GM12878 (cell line): Measurements from ENCODE around the gene ACADL. TPM values are rescaled to one million over a fixed set of nuclear protein-coding genes. Genes with fewer than 3 reads are reported as not detected.

Experiments used
- ATAC-seq: fragments of 200-7000 bp; cut with Tn5 transposase; 3 replicates; pipeline ENCODE4 v1.9.1; 2020; ENCODE audit warnings: mild to moderate bottlenecking, moderate library complexity
- BruUV-seq: library from RNA; stranded (reverse); fragments of 400-500 nt; replicated peaks from 2 replicates; lab custom pipeline; 2021; lab: Mats Ljungman, UMichigan
- CTCF ChIA-PET: fragments of 300-600 bp; sonication (Branson Sonifier 250); formaldehyde crosslinking; extraction: SDS; loops from one replicate; lab custom pipeline; 2021; ENCODE audit warnings: inconsistent platforms; lab: Yijun Ruan, JAX
- POLR2A ChIA-PET: fragments of 350-600 bp; formaldehyde crosslinking; extraction: SDS; loops from one replicate; lab custom pipeline; 2021; ENCODE audit warnings: inconsistent platforms; lab: Charles Lee
- RAD21 ChIA-PET: fragments of 300-600 bp; sonication (Branson Sonifier 250); formaldehyde crosslinking; loops from one replicate; lab custom pipeline; 2023; ENCODE audit warnings: antibody characterized with exemption; ENCODE audit not compliant: unreplicated experiment; lab: Charles Lee
- SMC1A ChIA-PET: fragments of 300-600 bp; sonication (Branson Sonifier 250); formaldehyde crosslinking; loops from one replicate; lab custom pipeline; 2023; ENCODE audit not compliant: unreplicated experiment, uncharacterized antibody; lab: Charles Lee
- DNase-seq: peaks from one replicate; pipeline ENCODE4 v3.0.0-alpha.2; 2011; ENCODE audit warnings: low read depth, low spot score
- FAIRE-seq: peaks from 3 replicates; lab custom pipeline; 2011; peaks lifted over from hg19 to GRCh38; lab: Jason Lieb, UNC
- H2AFZ ChIP-seq: 2 replicates; pipeline ENCODE4 v1.6.0; 2011; ENCODE audit warnings: low read depth, low read length, control low read depth; ENCODE audit not compliant: control insufficient read depth
- H3K27ac ChIP-seq: 2 replicates; pipeline ENCODE4 v1.5.1; 2011; ENCODE audit warnings: control low read depth; ENCODE audit not compliant: control insufficient read depth, insufficient read depth
- H3K27me3 ChIP-seq, 2 experiments: replicated peaks in 1 of 2; 2 replicates each; pipeline versions ENCODE4 v1.6.0 to v1.6.1; 2011; ENCODE audit warnings: low read length in 1 of 2; ENCODE audit not compliant: control insufficient read depth in 2 of 2, insufficient read depth in 2 of 2
- H3K36me3 ChIP-seq, 2 experiments: 2 replicates each; pipeline ENCODE4 v1.5.1; 2011; ENCODE audit warnings: low read length in 1 of 2; ENCODE audit not compliant: control insufficient read depth in 2 of 2, insufficient read depth in 2 of 2
- H3K4me1 ChIP-seq: 2 replicates; pipeline ENCODE4 v1.6.1; 2011; ENCODE audit warnings: mild to moderate bottlenecking, low read length, moderate library complexity, mixed read lengths; ENCODE audit not compliant: control insufficient read depth, insufficient read depth
- H3K4me2 ChIP-seq: 2 replicates; pipeline ENCODE4 v1.6.0; 2011; ENCODE audit warnings: control low read depth; ENCODE audit not compliant: control insufficient read depth, insufficient read depth
- H3K4me3 ChIP-seq: fragments of 200-600 bp; sonication (generic); 2 replicates; pipeline ENCODE4 v1.5.1; 2016
- H3K79me2 ChIP-seq: 2 replicates; pipeline ENCODE4 v1.6.0; 2011; ENCODE audit warnings: low read length; ENCODE audit not compliant: control insufficient read depth, insufficient read depth
- H3K9ac ChIP-seq: 2 replicates; pipeline ENCODE4 v1.8.0; 2011; ENCODE audit warnings: low read length, control low read depth, mixed read lengths; ENCODE audit not compliant: control insufficient read depth, insufficient read depth
- H3K9me3 ChIP-seq: replicated peaks from 3 replicates; pipeline ENCODE4 v1.5.1; 2011; ENCODE audit warnings: mild to moderate bottlenecking, low read length; ENCODE audit not compliant: control insufficient read depth, insufficient read depth
- H4K20me1 ChIP-seq: 2 replicates; pipeline ENCODE4 v1.6.0; 2011; ENCODE audit not compliant: control insufficient read depth, insufficient read depth
- CEBPB ChIP-seq, 2 experiments: fragments of 150-350 bp in 1 of 2; IDR thresholded peaks; 2 replicates each; pipeline ENCODE4 v1.6.1; 2012 to 2014; ENCODE audit warnings: low read depth in 2 of 2, low read length in 2 of 2, borderline replicate concordance in 1 of 2, inconsistent platforms in 1 of 2
- EGR1 ChIP-seq, 2 experiments: IDR thresholded peaks; 1 replicate in 1 of 2; 2 replicates in 1 of 2; pipeline ENCODE4 v1.6.1; 2011 to 2012; ENCODE audit warnings: low read depth in 2 of 2, low read length in 2 of 2, borderline replicate concordance in 1 of 2, mild to moderate bottlenecking in 1 of 2, moderate library complexity in 1 of 2
- MEF2B ChIP-seq: fragments of 450-650 bp; IDR thresholded peaks from 2 replicates; pipeline ENCODE4 v1.6.1; 2018; ENCODE audit warnings: mild to moderate bottlenecking, moderate library complexity; ENCODE audit not compliant: partially characterized antibody, poor library complexity, severe bottlenecking
- NBN ChIP-seq: fragments of 450-650 bp; IDR thresholded peaks from 2 replicates; pipeline ENCODE4 v1.6.1; 2016
- NFYB ChIP-seq: IDR thresholded peaks from 2 replicates; pipeline ENCODE4 v1.6.1; 2011; ENCODE audit warnings: low read depth, mild to moderate bottlenecking, low read length, improper control_type of control experiment, moderate library complexity; ENCODE audit not compliant: insufficient read depth
- NR2F1 ChIP-seq: fragments of 450-650 bp; conservative IDR thresholded peaks from 2 replicates; pipeline ENCODE4 v1.6.1; 2017; ENCODE audit warnings: mild to moderate bottlenecking
- PAX5 ChIP-seq: IDR thresholded peaks from 2 replicates; pipeline ENCODE4 v1.6.1; 2011; ENCODE audit warnings: low read depth, low read length, borderline replicate concordance
- RAD21 ChIP-seq: IDR thresholded peaks from 2 replicates; pipeline ENCODE4 v1.6.1; 2011; ENCODE audit warnings: mild to moderate bottlenecking, low read depth, low read length, moderate library complexity; ENCODE audit not compliant: insufficient read depth
- SKIL ChIP-seq: fragments of 450-650 bp; IDR thresholded peaks from 2 replicates; pipeline ENCODE4 v1.6.1; 2017; ENCODE audit warnings: mild to moderate bottlenecking, low read depth, inconsistent platforms; ENCODE audit not compliant: poor library complexity, severe bottlenecking
- SRF ChIP-seq, 2 experiments: IDR thresholded peaks; 2 replicates each; pipeline ENCODE4 v1.6.1; 2011; ENCODE audit warnings: low read depth in 2 of 2, low read length in 2 of 2, mild to moderate bottlenecking in 1 of 2, moderate library complexity in 1 of 2
- STAT3 ChIP-seq: IDR thresholded peaks from 2 replicates; pipeline ENCODE4 v1.6.1; 2011; ENCODE audit warnings: low read depth, low read length, improper control_type of control experiment
- TARDBP ChIP-seq: IDR thresholded peaks from 2 replicates; pipeline ENCODE4 v1.6.1; 2016; ENCODE audit warnings: borderline replicate concordance
- ZBTB33 ChIP-seq: fragments of 450-650 bp; IDR thresholded peaks from 2 replicates; pipeline ENCODE4 v1.6.1; 2017; ENCODE audit warnings: mild to moderate bottlenecking
- ZSCAN29 ChIP-seq: fragments of 450-650 bp; IDR thresholded peaks from 2 replicates; pipeline ENCODE4 v1.6.1; 2017; ENCODE audit warnings: mild to moderate bottlenecking, moderate library complexity
- ZZZ3 ChIP-seq: IDR thresholded peaks from 2 replicates; pipeline ENCODE4 v1.6.1; 2011; ENCODE audit warnings: low read depth; ENCODE audit not compliant: control insufficient read depth, insufficient read length
- WGBS: methylation state at CpG from one replicate; pipeline ENCODE4 v1.1.6; 2016; ENCODE audit warnings: low lambda C conversion rate; ENCODE audit not compliant: insufficient replicate concordance, insufficient coverage; ENCODE audit errors: missing lambda C conversion rate; 5-methylcytosine and 5-hydroxymethylcytosine counted together
- in situ Hi-C: fragments of 300-500 bp; cut with MboI; formaldehyde crosslinking; loops from 9 replicates; pipeline ENCODE4 v1.14.3; 2018; ENCODE audit warnings: mixed read lengths
- intact Hi-C: fragments of 100-400 bp; cut with micrococcal nuclease; formaldehyde crosslinking; loops from one replicate; pipeline ENCODE4 v1.14.2; 2022; ENCODE audit not compliant: unreplicated experiment
- polyA plus RNA-seq, 11 experiments: library from polyadenylated mRNA; depleted of rRNA in 4 of 11; unstranded in 6 of 11; stranded (reverse) in 5 of 11; fragments of >200 nt; fragmentation: Nextera tagmentation in 4 of 11; fragmentation: Illumina TruSeq in 1 of 11; extraction: Ambion mirVana in 4 of 11; extraction: Trizol in 1 of 11; gene quantifications; 1 replicate in 1 of 11; 2 replicates in 10 of 11; pipeline versions ENCODE4 v1.2.1 to v1.2.3, GENCODE V29; 2011 to 2016; ENCODE audit warnings: inconsistent platforms in 2 of 11, missing spikeins in 2 of 11, low read depth in 1 of 11
- total RNA-seq, 4 experiments: library from RNA; depleted of rRNA in 3 of 4; stranded (reverse); fragments of >200 nt in 3 of 4; fragmentation: Illumina TruSeq in 1 of 4; extraction: Trizol in 1 of 4; gene quantifications; 2 replicates each; pipeline versions ENCODE4 v1.2.1 to v1.2.3, GENCODE V29; 2013 to 2021
- TF ChIP-seq, protein P1 (sequence below): IDR thresholded peaks from 2 replicates; pipeline ENCODE4 v1.6.1; 2011; ENCODE audit warnings: low read depth, mild to moderate bottlenecking, low read length, moderate library complexity, borderline replicate concordance; ENCODE audit errors: extremely low read depth
- TF ChIP-seq, protein P2 (sequence below): IDR thresholded peaks from 2 replicates; pipeline ENCODE4 v1.6.1; 2012; ENCODE audit warnings: low read depth, low read length, improper control_type of control experiment

Gene ACADL
- total and polyA plus RNA-seq, 10 of the 15 experiments (the other 5 are each of a cell fraction or from before 2014, with no cell fraction given), result not detected

GRCh38 chr2:210203147-210203546, 22.1 kb downstream of the ACADL start:
- ChIA-PET POLR2A (no interaction called here), SMC1A (interaction anchor here (2.0 kb wide), 1 partner anchor 10 kb away, joined by 7 read pairs; no protein-coding TSS in a partner anchor), RAD21 (no interaction called here), CTCF (interaction anchor here (1.5 to 2.5 kb wide), 3 partner anchors 15 to 226 kb away, joined by 7 to 11 read pairs (median 10); no protein-coding TSS in a partner anchor)
- no peak overlapping the region for H3K4me2 ChIP-seq
- intact Hi-C loops, result no loop called here
- H3K27ac ChIP-seq, result no peak overlapping the region
- TF ChIP-seq EGR1 (IDR thresholded peaks at IDR 0.05; ENCODE audit: borderline replicate concordance in 1 of 2, low read depth in 2 of 2, low read length in 2 of 2), result no peak
- TF ChIP-seq SKIL, result no peak
- no peak for TF ChIP-seq ZZZ3
- no peak for TF ChIP-seq RAD21
- TF ChIP-seq NBN, result no peak
- no peak for TF ChIP-seq STAT3
- no peak for TF ChIP-seq NFYB
- TF ChIP-seq, protein P1, sequence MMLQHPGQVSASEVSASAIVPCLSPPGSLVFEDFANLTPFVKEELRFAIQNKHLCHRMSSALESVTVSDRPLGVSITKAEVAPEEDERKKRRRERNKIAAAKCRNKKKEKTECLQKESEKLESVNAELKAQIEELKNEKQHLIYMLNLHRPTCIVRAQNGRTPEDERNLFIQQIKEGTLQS, result no peak
- TF ChIP-seq, protein P2, sequence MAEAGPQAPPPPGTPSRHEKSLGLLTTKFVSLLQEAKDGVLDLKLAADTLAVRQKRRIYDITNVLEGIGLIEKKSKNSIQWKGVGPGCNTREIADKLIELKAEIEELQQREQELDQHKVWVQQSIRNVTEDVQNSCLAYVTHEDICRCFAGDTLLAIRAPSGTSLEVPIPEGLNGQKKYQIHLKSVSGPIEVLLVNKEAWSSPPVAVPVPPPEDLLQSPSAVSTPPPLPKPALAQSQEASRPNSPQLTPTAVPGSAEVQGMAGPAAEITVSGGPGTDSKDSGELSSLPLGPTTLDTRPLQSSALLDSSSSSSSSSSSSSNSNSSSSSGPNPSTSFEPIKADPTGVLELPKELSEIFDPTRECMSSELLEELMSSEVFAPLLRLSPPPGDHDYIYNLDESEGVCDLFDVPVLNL, result no peak
- no peak for TF ChIP-seq CEBPB (IDR thresholded peaks at IDR 0.05; ENCODE audit: borderline replicate concordance in 1 of 2, low read depth in 2 of 2, low read length in 2 of 2)
- no peak for TF ChIP-seq SRF (IDR thresholded peaks at IDR 0.05; ENCODE audit: low read depth in 2 of 2, low read length in 2 of 2)
- no peak for TF ChIP-seq ZSCAN29
- TF ChIP-seq NR2F1, result no peak
- TF ChIP-seq TARDBP, result no peak
- TF ChIP-seq PAX5, result no peak
- TF ChIP-seq MEF2B, result no peak
- TF ChIP-seq ZBTB33, result no peak
- H3K9ac ChIP-seq, result no peak overlapping the region
- H2AFZ ChIP-seq, result no peak overlapping the region
- H3K4me1 ChIP-seq, result no peaks in the 10 kb centered on the region
- DNase-seq (no peak), FAIRE-seq (no peak), ATAC-seq (no peak)
- H4K20me1 ChIP-seq, result no peaks in the 10 kb centered on the region
- no peak overlapping the region for H3K4me3 ChIP-seq
- 0% methylated on average over 1 of the region's 1 CpG for WGBS
- H3K36me3 ChIP-seq, result no peaks in the 10 kb centered on the region
- H3K27me3 ChIP-seq, result no peaks in the 10 kb centered on the region; a peak in 1 of 4 replicates
- in situ Hi-C loops, result loop anchor here (25.0 kb wide), 1 partner anchor 866 kb away; no protein-coding TSS in a partner anchor
- no peaks in the 10 kb centered on the region for H3K9me3 ChIP-seq
- no peaks in the 10 kb centered on the region for H3K79me2 ChIP-seq
- BruUV-seq, result no TSS peak
